D721Med (cell line): Measurements from ENCODE around the gene PLEKHD1.

ENCODE experiments used
- DNase-seq: peaks from one replicate; pipeline ENCODE4 v3.0.0; 2011; ENCODE audit warnings: low spot score; ENCODE audit not compliant: insufficient read length
- FAIRE-seq: peaks from 2 replicates; lab custom pipeline; 2011; peaks lifted over from hg19 to GRCh38; lab: Jason Lieb, UNC
- CTCF ChIP-seq: IDR thresholded peaks from 2 replicates; pipeline ENCODE4 v1.5.1; 2012; ENCODE audit warnings: mild to moderate bottlenecking, control low read depth; ENCODE audit not compliant: insufficient read depth; ENCODE audit errors: missing control alignments

Gene PLEKHD1

DNA sequence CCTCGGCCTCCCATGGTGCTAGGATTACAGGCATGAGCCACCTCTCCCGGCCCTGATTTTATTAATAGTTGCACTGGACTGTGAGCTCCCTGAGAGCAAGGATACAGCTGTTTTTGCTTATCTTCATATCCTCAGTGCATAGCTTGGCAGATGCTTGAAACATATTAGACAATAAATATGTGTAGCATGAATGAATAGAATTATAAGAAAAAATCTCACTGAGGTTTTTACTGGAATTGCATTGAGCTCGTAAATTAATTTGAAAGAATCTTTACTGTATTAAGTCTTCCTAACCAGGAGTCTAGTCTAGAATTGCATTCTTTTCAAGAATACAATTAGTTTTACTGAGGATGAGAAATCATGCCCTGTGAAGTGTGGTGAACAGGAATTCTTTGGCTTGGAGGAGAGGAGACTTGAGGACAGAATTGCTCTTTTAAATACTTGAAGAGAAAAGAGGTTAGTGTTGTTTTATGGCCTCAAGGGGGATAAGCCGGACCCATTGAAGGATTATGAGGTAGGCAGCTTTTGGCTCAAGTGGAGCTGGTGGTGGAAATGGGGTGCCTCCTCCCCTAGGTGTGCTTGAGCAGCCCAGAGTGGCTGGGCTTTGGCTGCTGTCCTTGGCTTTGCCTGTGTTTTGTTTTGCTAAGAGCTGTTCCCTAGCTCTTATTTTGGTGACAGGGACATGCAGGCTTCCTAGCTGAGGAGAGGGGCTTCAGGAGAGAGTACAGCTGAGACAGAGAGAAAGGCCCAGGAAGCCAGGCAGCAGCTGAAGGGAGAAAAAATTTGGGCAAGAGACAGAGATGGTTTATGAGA, 34.0 kb downstream of the PLEKHD1 start:
- no peak for DNase-seq
- FAIRE-seq, result no peak
- no peak for TF ChIP-seq CTCF

DNA sequence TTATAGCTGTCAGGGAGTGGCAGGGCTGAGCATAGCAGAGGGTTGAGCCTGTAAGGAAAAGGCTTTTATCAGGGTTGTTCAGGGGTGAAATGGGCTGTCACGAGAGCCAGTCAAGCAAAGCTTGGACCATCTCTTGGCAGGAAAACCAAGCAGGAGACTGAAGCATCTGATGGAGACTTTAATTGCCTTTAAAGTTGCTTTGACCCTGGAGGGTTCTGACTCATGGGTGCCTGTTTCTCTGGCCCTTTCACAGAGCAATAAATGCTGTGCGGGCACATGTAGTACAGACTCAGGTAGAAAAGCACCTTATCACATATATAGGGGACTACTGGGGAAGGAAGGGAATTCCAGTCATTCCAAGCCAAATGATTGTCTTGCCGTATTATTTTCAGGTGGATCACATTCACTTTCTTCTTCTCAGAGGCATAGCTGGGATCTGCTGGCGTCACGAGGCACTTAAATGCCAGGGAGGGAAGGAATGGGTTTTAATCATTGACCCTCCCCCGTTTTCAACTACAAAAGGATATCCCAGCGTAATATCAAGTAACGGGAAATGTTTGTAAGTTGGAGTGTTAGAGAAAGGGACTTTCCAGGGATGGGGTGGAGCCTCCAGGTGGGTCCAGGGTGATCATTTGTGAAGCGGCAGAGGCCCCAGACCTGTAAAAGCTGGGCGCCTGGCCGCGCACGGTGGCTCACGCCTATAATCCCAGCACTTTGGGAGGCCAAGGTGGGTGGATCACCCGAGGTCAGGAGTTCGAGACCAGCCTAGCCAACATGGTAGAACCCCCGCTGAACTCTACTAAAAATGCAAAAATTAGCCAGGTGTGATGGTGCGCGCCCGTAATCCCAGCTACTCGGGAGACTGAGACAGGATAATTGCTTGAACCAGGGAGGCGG, 34.9 kb downstream of the PLEKHD1 start:
- TF ChIP-seq CTCF, result no peak
- no peak for DNase-seq
- no peak for FAIRE-seq

- DNase-seq (no peak), FAIRE-seq (no peak)
- TF ChIP-seq CTCF, result no peak
These were observed 37.5 kb downstream of the PLEKHD1 start for GRCh38 chr14:69522026-69522425.

GRCh38 chr14:69525896-69526295, 41.4 kb downstream of the PLEKHD1 start:
- FAIRE-seq, result no peak
- DNase-seq, result no peak
- no peak for TF ChIP-seq CTCF

DNA sequence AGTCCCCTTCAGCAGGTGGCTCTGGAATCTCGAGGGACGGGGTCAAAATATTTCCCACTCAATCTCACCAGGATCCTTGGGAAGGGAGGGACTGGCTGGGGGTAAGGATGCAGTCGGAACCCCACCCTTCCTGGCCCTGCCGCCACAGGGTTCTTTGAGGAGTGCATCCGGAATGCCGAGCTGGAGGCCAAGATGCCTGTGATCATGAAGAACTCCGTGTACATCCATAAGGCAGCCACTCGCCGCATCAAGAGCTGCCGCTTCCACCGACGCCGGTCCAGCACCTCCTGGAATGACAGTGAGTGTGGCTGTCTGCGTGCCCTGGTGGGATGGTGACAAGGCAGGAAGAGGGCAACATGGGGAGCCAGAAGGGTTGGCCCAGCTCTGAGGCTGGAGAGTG, 43.1 kb downstream of the PLEKHD1 start:
- TF ChIP-seq CTCF, result no peak
- DNase-seq (no peak), FAIRE-seq (no peak)

- no peak for TF ChIP-seq CTCF
- FAIRE-seq (no peak), DNase-seq (no peak)
These were observed 43.6 kb downstream of the PLEKHD1 start for GRCh38 chr14:69528143-69528542.
